ENCODE measurements around the gene TTC36. TPM values are rescaled to one million over a fixed set of nuclear protein-coding genes. Genes with fewer than 3 reads are reported as not detected.

Gene TTC36
- total and polyA plus RNA-seq, 10 of the 15 experiments (the other 5 are each of a cell fraction or from before 2014, with no cell fraction given), result 0.28 to 0.78 (median 0.59) TPM; not detected in 7

- peak; percentile 9; the same call in 1 of the 2 replicates for TF ChIP-seq MAX (IDR thresholded peaks at IDR 0.05; ENCODE audit: low read depth, low read length)
- TF ChIP-seq RBBP5 (conservative IDR thresholded peaks at IDR 0.05), result no peak
- no peak for TF ChIP-seq KDM1A (IDR thresholded peaks at IDR 0.05; ENCODE audit: borderline replicate concordance)
- no peak for TF ChIP-seq MEF2A (IDR thresholded peaks at IDR 0.05; ENCODE audit: insufficient read depth, low read depth, low read length)
- no peak; the same call in 1 of the 2 replicates for TF ChIP-seq BACH1 (IDR thresholded peaks at IDR 0.05; ENCODE audit: borderline replicate concordance)
- TF ChIP-seq E2F4 (IDR thresholded peaks at IDR 0.05; ENCODE audit: low read depth, low read length), result no peak
- TF ChIP-seq EZH2 (IDR thresholded peaks at IDR 0.05; ENCODE audit: borderline replicate concordance, control insufficient read depth, low read depth, low read length), result no peak
- TF ChIP-seq ZNF622 (IDR thresholded peaks at IDR 0.05), result no peak
- no peak for TF ChIP-seq BCL11A (IDR thresholded peaks at IDR 0.05; ENCODE audit: low read depth, low read length)
- 0 out of 2 replicates have a peak, but pooled peaks have one; percentile 21 for TF ChIP-seq STAT1 (conservative IDR thresholded peaks at IDR 0.05)
- TF ChIP-seq RELB (IDR thresholded peaks at IDR 0.05; ENCODE audit: low read depth), result peak; percentile 87
- TF ChIP-seq RFX5 (IDR thresholded peaks at IDR 0.05; ENCODE audit: low read depth, low read length), result no peak
- TF ChIP-seq RAD51 (IDR thresholded peaks at IDR 0.05), result no peak
- TF ChIP-seq TCF7 (IDR thresholded peaks at IDR 0.05; ENCODE audit: borderline replicate concordance), result no peak
- no peak for TF ChIP-seq MTA3 (IDR thresholded peaks at IDR 0.05; ENCODE audit: borderline replicate concordance, low read length)
- TF ChIP-seq YY1 (IDR thresholded peaks at IDR 0.05; ENCODE audit: low read depth, low read length), result peak; percentile 79
- TF ChIP-seq MYB (IDR thresholded peaks at IDR 0.05; ENCODE audit: borderline replicate concordance, low read depth, low read length), result no peak
- no peak for TF ChIP-seq SKIL (IDR thresholded peaks at IDR 0.05; ENCODE audit: low read depth, poor library complexity, severe bottlenecking)
- TF ChIP-seq PAX8 (IDR thresholded peaks at IDR 0.05), result no peak
- peak; percentile 54; the same call in 1 of the 2 replicates for TF ChIP-seq HCFC1 (IDR thresholded peaks at IDR 0.05; ENCODE audit: low read length)
- no peak for TF ChIP-seq NFYA (IDR thresholded peaks at IDR 0.05; ENCODE audit: borderline replicate concordance, low read depth, low read length)
- no peak for TF ChIP-seq SMAD1 (IDR thresholded peaks at IDR 0.05; ENCODE audit: low read depth, partially characterized antibody)
- TF ChIP-seq ATF7 (IDR thresholded peaks at IDR 0.05; ENCODE audit: low read depth), result no peak
- TF ChIP-seq ETV6 (conservative IDR thresholded peaks at IDR 0.05 in 1 of 2, IDR thresholded peaks at IDR 0.05 in 1 of 2; ENCODE audit: borderline replicate concordance in 1 of 2, low read depth in 1 of 2), result no peak
- TF ChIP-seq CHD2 (IDR thresholded peaks at IDR 0.05; ENCODE audit: borderline replicate concordance, low read depth, low read length), result peak; percentile 30; the same call in 1 of the 2 replicates
- peak; percentile 68 for TF ChIP-seq POLR2A (IDR thresholded peaks at IDR 0.05; ENCODE audit: low read depth, low read length)
Observed at GRCh38 chr11:118530683-118531596, 3.7 kb downstream of the TTC36 start, which contains the start of gene TMEM25 (continued).

Data from GM12878 (cell line).